HG03159 (cell line): Measurements from ENCODE around the gene KIF21B.

ENCODE experiments used
- ATAC-seq: cut with Tn5 transposase; IDR thresholded peaks from one replicate; pipeline ENCODE4 v1.9.1; 2021; ENCODE audit warnings: mild to moderate bottlenecking, moderate library complexity; ENCODE audit not compliant: unreplicated experiment

KIF21B gene

GRCh38 chr1:201023517-201023902 is at the start of gene KIF21B:
TSS of gene KIF21B (minus strand) at chr1:201023714. CDS start at chr1:201023383, 331 bp downstream.
- peak; percentile 60 for ATAC-seq

GRCh38 chr1:201072922-201073321 is 49.4 kb upstream of the KIF21B start:
- ATAC-seq: no peak

- ATAC-seq: no peak
These were observed 48.6 kb upstream of the KIF21B start for GRCh38 chr1:201072149-201072548.

GRCh38 chr1:201069636-201070035 is 46.1 kb upstream of the KIF21B start:
- no peak for ATAC-seq

GRCh38 chr1:201068976-201069375 is 45.5 kb upstream of the KIF21B start:
- ATAC-seq: no peak

- ATAC-seq: no peak
These were observed 43.5 kb upstream of the KIF21B start for GRCh38 chr1:201066986-201067385.

- no peak for ATAC-seq
These were observed 42.2 kb upstream of the KIF21B start for GRCh38 chr1:201065686-201066085.

GRCh38 chr1:201064806-201065205 is 41.3 kb upstream of the KIF21B start:
- no peak for ATAC-seq

- ATAC-seq: no peak
These were observed 39.6 kb upstream of the KIF21B start for GRCh38 chr1:201063145-201063544.

GRCh38 chr1:201062511-201063091 is 39.1 kb upstream of the KIF21B start:
- no peak for ATAC-seq

- no peak for ATAC-seq
These were observed 38.4 kb upstream of the KIF21B start for GRCh38 chr1:201061886-201062285.

GRCh38 chr1:201061049-201061448 is 37.5 kb upstream of the KIF21B start:
- no peak for ATAC-seq

- ATAC-seq: no peak
These were observed 37.1 kb upstream of the KIF21B start for GRCh38 chr1:201060586-201060985.

- ATAC-seq: no peak
These were observed 36.5 kb upstream of the KIF21B start for GRCh38 chr1:201059871-201060555.

- ATAC-seq: no peak
These were observed 35.9 kb upstream of the KIF21B start for GRCh38 chr1:201059401-201059800.

- ATAC-seq: no peak
These were observed 30.6 kb upstream of the KIF21B start for GRCh38 chr1:201054091-201054543.

- ATAC-seq: no peak
These were observed 29.8 kb upstream of the KIF21B start for GRCh38 chr1:201053155-201053860.

GRCh38 chr1:201051399-201051798 is 27.9 kb upstream of the KIF21B start:
- no peak for ATAC-seq

GRCh38 chr1:201050515-201051277 is 27.2 kb upstream of the KIF21B start:
- ATAC-seq: no peak

GRCh38 chr1:201049248-201049831 is 25.8 kb upstream of the KIF21B start:
- ATAC-seq: no peak

GRCh38 chr1:201048521-201048920 is 25.0 kb upstream of the KIF21B start:
- ATAC-seq: no peak
